HCT116 (cell line): ENCODE data around the gene DIP2B. TPM values are rescaled to one million over a fixed set of nuclear protein-coding genes. Genes with fewer than 3 reads are reported as not detected.

ENCODE experiments used
- ATAC-seq: fragments of 200-7000 bp; cut with Tn5 transposase; 2 replicates; pipeline ENCODE4 v1.9.1; 2020; ENCODE audit warnings: mild to moderate bottlenecking, moderate library complexity
- BruUV-seq: library from RNA; stranded (reverse); fragments of 400-500 nt; replicated peaks from 2 replicates; lab custom pipeline; 2021; lab: Mats Ljungman, UMichigan
- CTCF ChIA-PET: fragments of 300-600 bp; sonication (Branson Sonifier 250); formaldehyde crosslinking; loops from one replicate; lab custom pipeline; 2021; ENCODE audit warnings: antibody characterized with exemption; lab: Charles Lee
- POLR2A ChIA-PET: fragments of 300-600, 350-600 bp; sonication (Branson Sonifier 250); formaldehyde crosslinking; loops from one replicate; lab custom pipeline; 2021; ENCODE audit warnings: antibody characterized with exemption; lab: Charles Lee
- RAD21 ChIA-PET, 2 experiments: fragments of 300-600 bp; sonication (Branson Sonifier 250); formaldehyde crosslinking; loops; one replicate each; lab custom pipeline; 2023; ENCODE audit warnings: low total read pairs in 2 of 2; ENCODE audit not compliant: uncharacterized antibody in 2 of 2, unreplicated experiment in 2 of 2, low non-redundant PET in 1 of 2; lab: Charles Lee
- DNase-seq: peaks from one replicate; pipeline ENCODE4 v3.0.0-alpha.2; 2010; ENCODE audit warnings: low read depth, low spot score
- H2AFZ ChIP-seq: fragments of 200-600 bp; shearing (Covaris generic), sonication (generic); 2 replicates; pipeline ENCODE4 v1.6.1; 2017; ENCODE audit warnings: low read depth, mixed run types, mixed read lengths, antibody characterized with exemption, low read length; ENCODE audit not compliant: poor library complexity, severe bottlenecking
- H3K27ac ChIP-seq: 2 replicates; pipeline ENCODE4 v1.5.1; 2012; ENCODE audit warnings: low read depth, low read length
- H3K27me3 ChIP-seq: fragments of 200-600 bp; sonication (generic); 2 replicates; pipeline ENCODE4 v1.6.1; 2016; ENCODE audit warnings: mixed run types, low read length, mixed read lengths; ENCODE audit not compliant: insufficient read depth
- H3K36me3 ChIP-seq, 2 experiments: fragments of 200-500 bp in 1 of 2; fragments of 200-600 bp in 1 of 2; sonication (Bioruptor generic) in 1 of 2; sonication (generic) in 1 of 2; 2 replicates each; pipeline versions ENCODE4 v1.5.1 to v1.6.1; 2014 to 2016; ENCODE audit warnings: low read length in 2 of 2, inconsistent platforms in 1 of 2, mixed read lengths in 1 of 2, mixed run types in 1 of 2; ENCODE audit not compliant: insufficient read depth in 2 of 2, control insufficient read depth in 1 of 2
- H3K4me1 ChIP-seq, 2 experiments: fragments of 200-600 bp in 1 of 2; sonication (generic) in 1 of 2; 2 replicates each; pipeline versions ENCODE4 v1.5.1 to v1.6.1; 2012 to 2017; ENCODE audit warnings: low read length in 2 of 2, inconsistent platforms in 1 of 2, mild to moderate bottlenecking in 1 of 2, mixed read lengths in 1 of 2, mixed run types in 1 of 2, moderate library complexity in 1 of 2; ENCODE audit not compliant: insufficient read depth in 2 of 2, control insufficient read depth in 1 of 2
- H3K4me2 ChIP-seq: fragments of 200-600 bp; sonication (generic); 2 replicates; pipeline ENCODE4 v1.6.1; 2017; ENCODE audit warnings: mixed run types, low read length, mixed read lengths
- H3K4me3 ChIP-seq, 2 experiments: fragments of 200-600 bp in 1 of 2; sonication (generic) in 1 of 2; replicated peaks in 1 of 2; 2 replicates each; pipeline ENCODE4 v1.5.1; 2011 to 2016; ENCODE audit warnings: low read length in 2 of 2, control low read depth in 1 of 2, low read depth in 1 of 2, mild to moderate bottlenecking in 1 of 2, mixed read lengths in 1 of 2, mixed run types in 1 of 2
- H3K79me2 ChIP-seq: fragments of 200-600 bp; sonication (generic); 2 replicates; pipeline ENCODE4 v1.6.1; 2017; ENCODE audit warnings: mild to moderate bottlenecking, mixed run types, low read length, moderate library complexity, mixed read lengths; ENCODE audit not compliant: insufficient read depth
- H3K9ac ChIP-seq: fragments of 200-600 bp; sonication (generic); 2 replicates; pipeline ENCODE4 v1.6.1; 2016; ENCODE audit warnings: low read length, mixed read lengths
- H3K9me2 ChIP-seq: fragments of 200-600 bp; sonication (generic), shearing (Covaris generic); 2 replicates; pipeline ENCODE4 v1.6.1; 2017; ENCODE audit warnings: mixed run types, mild to moderate bottlenecking, moderate library complexity; ENCODE audit not compliant: insufficient read depth
- H3K9me3 ChIP-seq, 2 experiments: fragments of 200-500 bp in 1 of 2; fragments of 200-600 bp in 1 of 2; sonication (Bioruptor generic) in 1 of 2; sonication (generic) in 1 of 2; 2 replicates each; pipeline ENCODE4 v1.6.1; 2014 to 2017; ENCODE audit warnings: low read length in 2 of 2, mixed read lengths in 2 of 2, inconsistent platforms in 1 of 2, low read depth in 1 of 2, mild to moderate bottlenecking in 1 of 2, mixed run types in 1 of 2, moderate library complexity in 1 of 2; ENCODE audit not compliant: control insufficient read depth in 1 of 2, insufficient read depth in 1 of 2
- H4K20me1 ChIP-seq: fragments of 200-600 bp; sonication (generic), shearing (Covaris generic); 2 replicates; pipeline ENCODE4 v1.6.1; 2017; ENCODE audit warnings: mixed run types, mild to moderate bottlenecking, moderate library complexity; ENCODE audit not compliant: insufficient read depth
- ATF3 ChIP-seq: IDR thresholded peaks from 2 replicates; pipeline ENCODE4 v1.6.1; 2012
- CTCF ChIP-seq, 3 experiments: fragments of 200-600 bp in 1 of 3; sonication (generic) in 1 of 3; IDR thresholded peaks in 2 of 3; conservative IDR thresholded peaks in 1 of 3; 2 replicates each; pipeline ENCODE4 v1.5.1; 2012 to 2017; ENCODE audit warnings: low read depth in 2 of 3, low read length in 2 of 3, antibody characterized with exemption in 1 of 3, borderline replicate concordance in 1 of 3, control low read depth in 1 of 3, mild to moderate bottlenecking in 1 of 3, mixed read lengths in 1 of 3, mixed run types in 1 of 3, moderate library complexity in 1 of 3; ENCODE audit not compliant: insufficient read depth in 1 of 3
- ELF1 ChIP-seq: IDR thresholded peaks from 2 replicates; pipeline ENCODE4 v1.6.1; 2012; ENCODE audit warnings: low read depth, borderline replicate concordance
- EZH2phosphoT487 ChIP-seq: fragments of 200-600 bp; IDR thresholded peaks from 2 replicates; pipeline ENCODE4 v1.6.1; 2018; ENCODE audit warnings: antibody characterized with exemption, borderline replicate concordance
- RAD21 ChIP-seq: IDR thresholded peaks from 2 replicates; pipeline ENCODE4 v1.6.1; 2012; ENCODE audit warnings: low read depth, mild to moderate bottlenecking
- SRF ChIP-seq: IDR thresholded peaks from 2 replicates; pipeline ENCODE4 v1.6.1; 2012; ENCODE audit warnings: low read depth
- YY1 ChIP-seq: IDR thresholded peaks from 2 replicates; pipeline ENCODE4 v1.6.1; 2011; ENCODE audit warnings: low read length, low read depth, moderate library complexity, mild to moderate bottlenecking; ENCODE audit not compliant: insufficient replicate concordance; ENCODE audit errors: extremely low read depth
- ZFX ChIP-seq: fragments of 450-650 bp; IDR thresholded peaks from 2 replicates; pipeline ENCODE4 v1.6.1; 2017
- intact Hi-C: fragments of 100-400 bp; cut with micrococcal nuclease; formaldehyde crosslinking; loops from 2 replicates; pipeline ENCODE4 v1.10.0; 2022
- total RNA-seq: library from RNA; stranded (reverse); gene quantifications from one replicate; pipeline ENCODE4 v1.2.1, GENCODE V29; 2021; ENCODE audit not compliant: unreplicated experiment
- TF ChIP-seq, protein P1 (sequence below): IDR thresholded peaks from 2 replicates; pipeline ENCODE4 v1.6.1; 2012

Gene DIP2B
- total RNA-seq, 1 experiment from 2014 or later = 32.3 TPM

DNA sequence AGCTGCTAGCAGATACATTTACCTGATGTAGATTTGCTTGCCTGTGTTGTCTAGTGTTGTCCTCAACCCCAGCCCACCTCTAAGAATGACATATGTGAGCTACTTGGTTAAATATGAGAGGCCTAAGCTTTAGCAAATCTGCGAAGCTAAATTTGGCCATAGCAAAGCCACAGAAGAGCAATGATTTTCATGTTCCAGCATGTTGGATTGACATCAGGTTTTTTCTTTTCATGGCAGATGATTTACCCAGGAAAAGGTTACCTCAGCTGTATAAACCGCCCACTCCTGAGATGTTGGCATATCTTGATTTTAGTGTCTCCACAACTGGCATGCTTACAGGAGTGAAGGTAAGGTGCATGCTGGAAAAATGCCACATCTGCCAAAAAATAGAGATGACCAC lies 222.7 kb downstream of the DIP2B start:
- DNase-seq = no peak
- H3K9me2 ChIP-seq = no peaks in the 10 kb centered on the region
- RAD21 ChIA-PET = no interaction called here
- no TSS peak for BruUV-seq
- H3K9me3 ChIP-seq = no peaks in the 10 kb centered on the region
- H3K36me3 ChIP-seq = peaks cover 22 to 28% of the 10 kb centered on the region in 2 experiments; a peak in 3 of 4 replicates
- no peak for ATAC-seq
- no peak overlapping the region for H3K4me2 ChIP-seq
- peaks cover 0 to 4% of the 10 kb centered on the region in 2 experiments; a peak in 1 of 4 replicates for H3K4me1 ChIP-seq
- intact Hi-C loops = no loop called here
- no peak overlapping the region for H2AFZ ChIP-seq
- CTCF ChIA-PET = no interaction called here
- no peak overlapping the region for H3K4me3 ChIP-seq
- POLR2A ChIA-PET = no interaction called here
- TF ChIP-seq EZH2phosphoT487 (no peak), YY1 (no peak), ATF3 (no peak), ELF1 (no peak), SRF (no peak), CTCF (IDR thresholded peaks at IDR 0.05 in 2 of 3, conservative IDR thresholded peaks at IDR 0.05 in 1 of 3; ENCODE audit: borderline replicate concordance in 1 of 3, insufficient read depth in 1 of 3, low read depth in 2 of 3, low read length in 2 of 3) (no peak), ZFX (no peak), RAD21 (no peak)
- TF ChIP-seq, protein P1, sequence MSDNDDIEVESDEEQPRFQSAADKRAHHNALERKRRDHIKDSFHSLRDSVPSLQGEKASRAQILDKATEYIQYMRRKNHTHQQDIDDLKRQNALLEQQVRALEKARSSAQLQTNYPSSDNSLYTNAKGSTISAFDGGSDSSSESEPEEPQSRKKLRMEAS = no peak
- H4K20me1 ChIP-seq = no peaks in the 10 kb centered on the region
- no peak overlapping the region for H3K27ac ChIP-seq
- H3K27me3 ChIP-seq = no peaks in the 10 kb centered on the region
- H3K79me2 ChIP-seq = no peaks in the 10 kb centered on the region
- H3K9ac ChIP-seq = no peak overlapping the region
